HG03139 (cell line): ENCODE data around the gene HTR7.
"Not testable (repeated sequence)": the region's sequence is repeated elsewhere in the genome, so short reads cannot be mapped to it uniquely, and the experiment has no call there.

Experiments
- ATAC-seq: cut with Tn5 transposase; IDR thresholded peaks from one replicate; pipeline ENCODE4 v1.9.1; 2021; ENCODE audit not compliant: unreplicated experiment

Gene HTR7

DNA sequence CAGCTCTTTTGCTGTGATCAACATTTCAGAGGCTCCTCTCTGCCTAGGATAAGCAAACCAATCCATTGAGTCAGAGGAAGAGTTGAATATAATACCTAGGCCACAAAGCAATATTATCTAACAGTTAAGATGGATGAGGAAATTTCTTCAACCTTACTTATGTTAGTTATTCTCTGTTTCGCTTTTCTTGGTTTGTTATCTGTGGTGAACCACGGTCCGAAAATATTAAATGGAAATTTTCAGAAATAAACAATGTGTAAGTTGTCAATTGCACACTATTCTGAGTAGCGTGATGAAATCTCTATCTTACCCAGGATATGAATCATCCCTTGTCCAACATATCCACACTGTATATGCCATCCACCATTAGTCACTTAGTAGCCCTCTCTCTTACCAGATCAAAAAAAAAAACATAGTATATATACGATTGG lies 1.5 kb upstream of the HTR7 start:
- no peak for ATAC-seq

GRCh38 chr10:90858461-90858968 lies 676 bp upstream of the HTR7 start:
- ATAC-seq = no peak

- ATAC-seq = no peak
Observed at GRCh38 chr10:90856964-90857634, 740 bp downstream of the HTR7 start.

DNA sequence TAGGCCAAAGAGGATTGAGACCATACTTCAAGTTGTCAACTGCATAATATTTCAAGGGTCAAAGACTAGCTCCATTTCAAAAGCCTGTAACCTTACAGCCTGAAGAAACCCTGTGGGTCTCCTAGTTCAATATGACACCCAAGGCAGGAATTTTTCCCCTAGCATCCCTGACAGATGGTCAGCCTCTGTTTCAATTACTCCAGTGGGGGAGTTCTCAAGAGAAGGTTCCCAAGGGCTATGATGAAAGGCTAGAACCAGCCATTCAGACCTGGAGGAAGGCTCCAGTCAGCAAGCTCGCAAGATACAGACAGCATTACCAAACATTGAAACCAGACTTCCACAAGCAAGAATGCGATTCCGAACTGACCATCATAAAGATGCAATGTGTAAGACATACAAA lies 1.6 kb downstream of the HTR7 start:
- no peak for ATAC-seq

DNA sequence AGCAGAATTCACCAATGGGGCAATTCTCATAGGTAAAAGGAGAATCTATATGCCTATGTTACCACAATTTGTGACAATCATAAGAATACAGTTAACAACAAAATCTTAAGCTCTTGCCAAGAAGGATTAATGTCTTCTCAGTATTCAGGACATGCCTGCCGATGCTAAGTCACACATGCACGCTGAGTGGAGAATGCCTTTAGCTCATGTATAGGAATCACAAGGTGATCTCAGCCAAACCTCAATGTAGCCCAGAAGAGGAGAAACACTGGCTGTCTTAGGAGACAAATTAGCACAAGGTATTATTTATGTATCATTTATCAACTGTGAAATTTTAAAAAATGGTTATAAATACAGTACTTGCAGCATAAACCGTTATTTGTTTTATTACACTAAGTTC lies 2.7 kb downstream of the HTR7 start:
- ATAC-seq = no peak

DNA sequence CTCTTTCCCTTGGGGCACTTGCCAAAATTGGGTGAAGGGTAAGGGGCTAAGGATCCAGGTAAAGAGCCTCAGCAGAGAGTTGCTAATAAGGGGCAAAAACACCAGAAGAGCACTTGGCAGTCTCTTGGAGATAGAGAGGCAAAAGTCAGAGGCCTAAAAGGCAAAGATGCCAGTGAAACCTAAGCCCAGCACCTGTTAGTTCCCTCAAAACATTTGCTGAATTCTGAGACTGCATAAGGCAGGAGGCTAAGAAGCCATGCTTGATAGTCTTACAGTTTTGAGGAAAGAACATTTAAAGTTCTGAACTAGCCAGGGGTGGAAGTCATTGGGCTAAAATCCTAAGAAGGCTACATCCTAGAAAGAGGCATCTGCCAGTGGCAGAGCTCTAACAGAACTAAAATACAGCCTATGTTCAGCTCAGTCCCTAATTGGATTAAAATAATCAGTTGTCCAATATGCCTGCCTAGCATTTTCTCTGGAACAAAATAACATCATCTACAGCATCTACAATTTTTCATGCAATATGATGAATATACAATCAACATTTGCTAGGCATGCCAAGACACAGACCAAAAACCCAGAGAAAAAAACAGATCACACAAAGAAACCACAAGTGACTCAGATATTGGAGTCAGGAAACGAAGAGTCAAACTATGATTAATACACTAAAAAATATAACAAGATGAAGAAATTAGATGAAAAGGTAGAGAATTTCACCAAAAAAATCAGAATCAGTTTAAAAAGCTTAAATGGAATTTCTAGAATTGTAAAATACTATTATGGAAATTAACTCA lies 7.7 kb downstream of the HTR7 start:
- no peak for ATAC-seq

DNA sequence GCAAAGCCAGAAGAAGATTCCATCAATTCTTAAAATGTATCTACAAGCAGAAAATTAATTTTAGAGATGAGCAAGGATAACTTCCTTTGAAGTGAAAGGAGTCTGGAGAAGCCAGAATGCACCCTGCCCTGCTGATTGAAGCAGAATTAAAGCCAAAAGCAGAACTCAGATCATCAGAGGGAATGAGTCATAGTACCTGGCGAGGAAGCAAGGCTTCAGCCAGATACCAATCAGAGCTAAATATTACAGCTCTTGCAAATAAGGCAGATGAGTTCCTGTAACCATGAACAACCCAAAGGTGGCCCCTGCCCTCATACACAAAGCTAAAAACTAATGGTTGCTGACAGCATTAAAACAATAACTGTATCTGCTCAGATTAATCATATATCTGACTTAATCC lies 10.4 kb downstream of the HTR7 start:
- no peak for ATAC-seq

DNA sequence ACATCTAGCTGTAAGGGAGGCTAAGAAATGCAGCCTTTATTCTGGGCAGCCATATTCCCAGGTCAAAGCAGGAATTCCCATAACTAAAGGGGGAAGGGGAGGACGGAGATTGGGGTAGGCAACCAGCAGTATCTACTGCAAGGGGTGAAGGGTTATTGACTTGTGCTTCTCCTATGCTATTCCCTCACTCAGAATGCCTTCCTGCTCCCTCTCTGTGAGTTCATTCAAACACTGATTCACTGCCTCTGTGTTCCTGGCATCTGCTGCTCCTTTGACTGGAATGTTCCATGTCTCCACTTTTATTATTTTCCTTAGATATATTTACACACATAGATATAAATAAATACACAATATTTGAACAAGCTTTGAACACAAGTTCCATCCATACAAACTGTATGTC lies 11.1 kb downstream of the HTR7 start:
- ATAC-seq = no peak

GRCh38 chr10:90845726-90846125 lies 12.1 kb downstream of the HTR7 start:
- no peak for ATAC-seq

GRCh38 chr10:90842725-90843124 lies 15.1 kb downstream of the HTR7 start:
- no peak for ATAC-seq

GRCh38 chr10:90837486-90837885 lies 20.4 kb downstream of the HTR7 start:
- no peak for ATAC-seq

GRCh38 chr10:90834326-90834725 lies 23.5 kb downstream of the HTR7 start:
- ATAC-seq = no peak

- ATAC-seq = no peak
Observed at GRCh38 chr10:90832111-90832510, 25.7 kb downstream of the HTR7 start.

- ATAC-seq = no peak
Observed at GRCh38 chr10:90822508-90822907, 35.3 kb downstream of the HTR7 start.

GRCh38 chr10:90821864-90822263 lies 36.0 kb downstream of the HTR7 start:
- ATAC-seq = not testable (repeated sequence)

DNA sequence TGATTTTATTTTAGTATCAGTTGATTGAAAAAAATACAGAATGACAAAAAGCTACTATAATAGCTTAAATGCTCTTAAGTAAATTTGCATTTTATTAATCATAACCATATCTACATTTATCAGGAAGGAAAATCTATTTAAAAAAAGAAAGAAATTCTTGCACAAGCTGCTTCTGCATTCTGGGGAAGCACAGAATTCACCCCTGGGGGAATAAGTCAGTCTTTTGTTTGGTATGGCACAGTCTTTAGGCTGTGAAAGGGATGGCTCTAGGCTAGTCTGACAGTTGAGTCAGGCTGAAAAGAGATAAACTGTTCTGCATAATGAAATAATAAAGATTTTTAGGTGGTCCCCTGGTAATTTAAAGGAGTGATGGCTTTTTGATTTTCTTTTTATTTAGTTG lies 37.9 kb downstream of the HTR7 start:
- ATAC-seq = no peak

DNA sequence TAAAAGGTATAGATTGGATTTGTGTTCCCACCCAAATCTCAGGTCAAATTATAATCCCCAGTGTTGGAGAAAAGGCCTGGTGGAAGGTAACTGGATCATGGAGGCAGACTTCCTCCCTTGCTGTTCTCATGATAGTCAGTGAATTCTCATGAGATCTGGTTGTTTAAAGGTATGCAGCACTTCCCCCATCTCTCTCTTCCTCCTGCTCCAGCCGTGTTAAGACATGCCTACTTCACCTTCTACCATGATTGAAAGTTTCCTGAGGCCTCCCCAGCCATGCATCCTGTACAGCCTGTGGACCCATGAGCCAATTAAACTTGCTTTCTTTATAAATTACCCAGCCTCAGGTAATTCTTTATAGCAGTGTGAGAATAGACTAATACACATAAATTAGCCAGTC lies 39.1 kb downstream of the HTR7 start:
- no peak for ATAC-seq

GRCh38 chr10:90817128-90817889 lies 40.5 kb downstream of the HTR7 start:
- no peak for ATAC-seq

DNA sequence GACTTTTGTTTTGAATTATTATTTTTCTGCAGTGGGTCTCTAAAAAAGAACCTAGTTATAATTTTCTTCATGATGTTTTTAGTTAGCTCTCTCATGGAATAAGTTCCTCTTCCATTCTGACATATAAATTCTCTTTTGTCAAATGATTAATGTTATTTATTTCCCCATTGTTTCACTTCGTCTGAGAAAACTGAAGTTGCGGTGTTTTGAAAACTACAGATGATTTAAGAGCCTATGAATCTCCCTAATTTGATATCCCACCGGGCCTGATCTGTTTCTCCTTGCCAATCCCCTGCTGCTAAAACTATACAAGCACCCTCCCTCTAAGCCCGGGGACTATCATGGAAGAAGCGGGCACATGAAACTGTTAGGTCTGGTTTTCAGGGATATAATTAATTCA lies 41.4 kb downstream of the HTR7 start:
- ATAC-seq = no peak

DNA sequence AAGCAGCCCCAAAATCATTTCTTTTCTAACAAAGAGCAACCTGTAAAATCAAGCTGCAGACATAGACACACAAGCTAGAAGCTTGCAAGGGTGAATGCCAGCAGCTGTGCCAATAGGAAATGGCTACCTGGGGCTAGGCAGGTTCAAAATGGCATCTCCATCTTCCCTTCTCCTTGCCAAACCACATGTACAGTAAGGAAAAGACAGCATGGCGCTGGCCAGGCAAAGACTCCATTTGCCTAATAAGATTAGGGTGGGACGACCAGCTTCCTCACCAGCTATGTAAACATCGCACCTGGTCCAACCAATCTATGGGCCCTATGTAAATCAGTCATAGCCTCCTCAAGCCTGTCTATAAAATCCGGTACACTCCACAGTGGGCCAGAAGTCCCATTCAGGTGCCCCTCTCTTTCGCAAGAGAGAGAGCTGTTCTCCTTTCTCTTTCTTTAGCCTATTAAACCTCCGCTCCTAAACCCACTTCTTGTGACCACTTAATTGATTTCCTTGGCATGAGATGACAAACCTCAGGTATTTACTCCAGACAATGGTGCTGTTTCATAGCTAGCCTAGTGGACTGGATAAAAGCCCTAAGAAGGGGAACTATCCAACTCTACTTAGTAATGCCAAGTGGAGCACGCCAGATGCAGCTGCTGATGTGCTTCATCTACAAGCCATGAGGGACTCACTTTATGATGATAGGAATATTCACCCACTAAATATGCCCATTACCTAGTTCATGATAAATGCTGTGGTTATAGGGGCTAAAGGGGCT lies 44.1 kb downstream of the HTR7 start:
- ATAC-seq = no peak

- ATAC-seq = not testable (repeated sequence)
Observed at GRCh38 chr10:90807106-90807505, 50.7 kb downstream of the HTR7 start.
